ENCODE measurements around the gene DAZ2. TPM values are rescaled to one million over a fixed set of nuclear protein-coding genes. Genes with fewer than 3 reads are reported as not detected.

Gene DAZ2, protein sequence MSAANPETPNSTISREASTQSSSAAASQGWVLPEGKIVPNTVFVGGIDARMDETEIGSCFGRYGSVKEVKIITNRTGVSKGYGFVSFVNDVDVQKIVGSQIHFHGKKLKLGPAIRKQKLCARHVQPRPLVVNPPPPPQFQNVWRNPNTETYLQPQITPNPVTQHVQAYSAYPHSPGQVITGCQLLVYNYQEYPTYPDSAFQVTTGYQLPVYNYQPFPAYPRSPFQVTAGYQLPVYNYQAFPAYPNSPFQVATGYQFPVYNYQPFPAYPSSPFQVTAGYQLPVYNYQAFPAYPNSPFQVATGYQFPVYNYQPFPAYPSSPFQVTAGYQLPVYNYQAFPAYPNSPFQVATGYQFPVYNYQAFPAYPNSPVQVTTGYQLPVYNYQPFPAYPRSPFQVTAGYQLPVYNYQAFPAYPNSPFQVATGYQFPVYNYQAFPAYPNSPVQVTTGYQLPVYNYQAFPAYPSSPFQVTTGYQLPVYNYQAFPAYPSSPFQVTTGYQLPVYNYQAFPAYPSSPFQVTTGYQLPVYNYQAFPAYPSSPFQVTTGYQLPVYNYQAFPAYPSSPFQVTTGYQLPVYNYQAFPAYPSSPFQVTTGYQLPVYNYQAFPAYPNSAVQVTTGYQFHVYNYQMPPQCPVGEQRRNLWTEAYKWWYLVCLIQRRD
- not detected for total RNA-seq

DNA sequence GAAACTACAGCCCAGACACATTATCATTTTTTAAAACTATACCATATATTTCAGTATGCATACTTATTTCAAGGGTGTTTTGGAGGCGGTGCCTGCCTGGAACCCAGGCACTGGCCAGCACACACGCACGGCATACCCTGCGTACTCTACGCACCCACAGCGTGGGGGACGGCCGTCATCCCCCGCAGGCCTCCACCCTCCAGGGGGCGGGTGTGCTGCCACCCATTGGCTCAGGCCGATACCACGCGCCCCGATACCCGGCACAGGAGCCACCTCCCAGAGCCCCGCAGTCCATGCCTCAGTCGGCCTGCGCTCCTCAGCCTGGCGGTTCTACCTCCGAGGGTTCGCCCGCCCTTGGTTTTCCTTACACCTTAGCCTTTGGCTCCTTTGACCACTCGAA is at the start of gene DAZ2:
DAZ2 (plus strand) TSS at position 301 of the 400 bp plus-strand sequence. CDS start 208 bp downstream, outside the sequence.

DNA sequence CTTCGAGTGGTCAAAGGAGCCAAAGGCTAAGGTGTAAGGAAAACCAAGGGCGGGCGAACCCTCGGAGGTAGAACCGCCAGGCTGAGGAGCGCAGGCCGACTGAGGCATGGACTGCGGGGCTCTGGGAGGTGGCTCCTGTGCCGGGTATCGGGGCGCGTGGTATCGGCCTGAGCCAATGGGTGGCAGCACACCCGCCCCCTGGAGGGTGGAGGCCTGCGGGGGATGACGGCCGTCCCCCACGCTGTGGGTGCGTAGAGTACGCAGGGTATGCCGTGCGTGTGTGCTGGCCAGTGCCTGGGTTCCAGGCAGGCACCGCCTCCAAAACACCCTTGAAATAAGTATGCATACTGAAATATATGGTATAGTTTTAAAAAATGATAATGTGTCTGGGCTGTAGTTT is 20.4 kb upstream of the DAZ2 start, which contains the start of gene DAZ1:
DAZ1 (minus strand) TSS at position 101 of the 400 bp plus-strand sequence. CDS start 208 bp downstream, outside the sequence.

Other genes with a start within 250 kb of the DAZ2 start
- gene BPY2, start 235.3 kb upstream of the DAZ2 start, total RNA-seq, result not detected
- not detected for gene DAZ1, start 20.5 kb upstream of the DAZ2 start, total RNA-seq

Data from activated naive CD4-positive, alpha-beta T cell treated with anti-CD3 and anti-CD28 coated beads, Interleukin-2, amount 10 ng/mL, durations not matched to agents 5 hours and 36 hours (primary cell).